Stimulated activated CD8-positive, alpha-beta memory T cell treated with anti-CD3 and anti-CD28 coated beads, Interleukin-15, amount 100 ng/mL, for 1 hour (primary cell): ENCODE measurements around the gene NUDCD3.

Experiments used
- DNase-seq: peaks from one replicate; pipeline ENCODE4 v3.0.0-alpha.2; 2020; ENCODE audit warnings: low read depth

NUDCD3 gene

DNA sequence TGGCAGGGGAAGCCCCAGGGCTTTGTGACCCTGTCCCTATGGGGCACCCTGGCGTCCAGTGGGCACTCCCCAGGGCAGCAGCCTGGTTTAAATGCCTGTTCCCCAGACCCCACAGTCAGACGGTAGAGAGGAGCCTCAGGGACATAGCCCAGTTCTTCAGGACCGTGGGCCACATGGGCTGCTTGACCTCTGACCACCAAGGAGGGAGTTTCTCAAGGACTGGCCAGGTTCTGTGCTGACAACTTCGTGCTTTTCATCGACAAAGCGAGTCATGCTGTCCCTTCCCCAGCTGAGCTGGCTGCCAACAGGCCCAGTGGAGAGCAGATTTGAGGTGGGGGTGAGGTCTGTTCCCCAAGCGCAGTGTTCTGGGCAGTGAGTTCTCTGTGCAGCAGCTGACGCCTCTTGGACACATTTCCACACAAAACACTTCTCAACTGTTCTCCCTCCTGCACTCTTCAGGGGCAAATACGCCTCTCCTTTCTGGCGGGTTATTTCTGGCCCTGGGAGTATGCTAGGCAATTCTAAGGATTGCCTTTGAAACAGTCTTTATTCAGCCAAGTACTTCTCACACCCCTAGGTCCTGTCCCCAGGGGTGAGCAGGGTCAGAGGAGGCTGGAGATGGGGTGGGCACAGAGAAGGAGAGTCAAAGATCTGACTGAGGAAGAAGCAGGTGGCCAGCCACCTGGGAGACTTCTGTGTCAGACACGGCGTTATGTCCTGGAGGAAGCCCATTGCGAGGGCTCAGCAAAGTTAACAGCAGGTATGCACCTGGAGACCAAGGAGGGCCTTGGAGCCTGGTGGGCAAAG lies 107.8 kb downstream of the NUDCD3 start:
- no peak for DNase-seq

- DNase-seq: no peak
Measured at GRCh38 chr7:44381494-44382220, 108.8 kb downstream of the NUDCD3 start.

- no peak for DNase-seq
Measured at GRCh38 chr7:44380831-44381493, 109.5 kb downstream of the NUDCD3 start.

- DNase-seq: no peak
Measured at GRCh38 chr7:44380189-44380830, 110.1 kb downstream of the NUDCD3 start.

- no peak for DNase-seq
Measured at GRCh38 chr7:44379366-44380188, 110.9 kb downstream of the NUDCD3 start.

GRCh38 chr7:44378744-44379143 lies 111.7 kb downstream of the NUDCD3 start:
- no peak for DNase-seq

DNA sequence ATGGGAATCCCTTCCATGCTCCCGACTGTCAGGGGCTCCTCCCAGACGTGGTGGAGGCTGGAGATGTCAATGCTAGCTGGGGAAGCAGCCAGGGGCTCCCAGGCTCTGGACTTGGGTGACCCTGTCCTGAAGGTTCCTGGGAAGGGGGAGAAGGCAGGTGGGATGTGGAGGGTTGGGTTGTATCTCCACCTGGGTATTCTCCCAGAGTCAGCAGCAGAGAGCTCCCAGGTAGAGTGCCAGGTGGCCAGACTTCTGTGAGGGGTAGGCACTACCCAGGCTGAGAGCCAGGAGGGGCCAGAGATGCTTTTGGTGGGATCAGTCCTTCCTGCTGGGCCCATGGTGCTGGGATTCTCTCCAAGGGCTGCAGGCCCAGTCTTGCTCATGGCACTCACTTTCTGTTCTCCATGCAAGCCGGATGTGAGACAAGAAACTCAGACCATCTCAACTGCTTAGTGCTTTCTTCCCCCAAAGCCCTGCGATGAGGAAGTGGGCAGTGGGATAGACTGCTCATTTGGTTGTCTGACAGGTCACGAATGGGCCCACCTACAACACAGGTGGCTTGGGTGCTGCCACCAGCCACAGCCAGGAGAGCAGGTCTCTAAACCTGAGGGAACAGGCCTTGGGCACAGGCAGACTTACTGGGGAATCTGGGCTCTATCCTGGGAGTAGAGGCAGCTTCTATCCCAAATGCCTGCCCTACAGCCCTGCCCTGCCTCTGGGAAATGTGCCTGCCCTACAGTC lies 112.6 kb downstream of the NUDCD3 start:
- DNase-seq: no peak

DNA sequence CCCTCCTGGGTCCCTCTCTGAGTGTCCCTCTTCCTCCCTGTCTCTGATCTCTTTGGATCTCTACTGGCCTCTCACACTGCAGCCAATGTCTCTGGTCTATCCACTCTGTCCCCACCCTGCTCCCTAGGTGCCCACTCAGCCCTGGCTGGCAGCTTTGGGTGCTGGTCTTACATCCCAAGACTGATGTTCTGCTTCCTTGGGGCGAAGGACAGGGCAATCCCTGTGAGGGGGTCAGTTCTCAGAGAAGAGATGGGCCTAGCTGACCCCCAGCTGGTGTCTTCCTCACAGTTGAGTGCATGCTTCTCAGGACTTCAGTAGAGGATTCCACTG lies 113.4 kb downstream of the NUDCD3 start:
- no peak for DNase-seq

- DNase-seq: no peak
Measured at GRCh38 chr7:44376429-44377133, 113.9 kb downstream of the NUDCD3 start.

- DNase-seq: no peak
Measured at GRCh38 chr7:44375926-44376342, 114.5 kb downstream of the NUDCD3 start.

- DNase-seq: no peak
Measured at GRCh38 chr7:44375236-44375699, 115.2 kb downstream of the NUDCD3 start.

- DNase-seq: no peak
Measured at GRCh38 chr7:44374007-44374763, 116.3 kb downstream of the NUDCD3 start.

DNA sequence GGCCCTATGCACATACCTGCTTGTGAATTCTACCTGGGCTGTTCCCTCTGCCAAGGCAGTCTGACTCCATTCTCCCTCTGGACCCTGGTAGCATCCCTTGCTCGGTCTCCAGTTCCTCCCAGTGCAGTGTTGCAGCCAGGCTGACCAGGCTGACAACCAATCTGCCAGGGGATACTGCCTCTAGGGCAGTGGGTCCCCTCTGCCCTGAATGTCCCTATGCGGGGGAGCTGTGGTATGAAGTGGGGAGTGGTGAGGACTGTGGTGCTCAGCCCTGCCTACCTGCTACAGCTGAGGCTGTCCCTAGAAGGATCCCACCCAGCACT lies 117.1 kb downstream of the NUDCD3 start:
- DNase-seq: no peak

- no peak for DNase-seq
Measured at GRCh38 chr7:44372560-44373417, 117.7 kb downstream of the NUDCD3 start.

GRCh38 chr7:44368885-44369284 lies 121.6 kb downstream of the NUDCD3 start:
- no peak for DNase-seq

GRCh38 chr7:44368455-44368854 lies 122.0 kb downstream of the NUDCD3 start:
- DNase-seq: no peak

GRCh38 chr7:44367475-44368043 lies 122.9 kb downstream of the NUDCD3 start:
- DNase-seq: no peak

- no peak for DNase-seq
Measured at GRCh38 chr7:44366986-44367385, 123.5 kb downstream of the NUDCD3 start.
